HG03103 (cell line): ENCODE data around the gene IFIT1B.
"Not testable (repeated sequence)": the region's sequence is repeated elsewhere in the genome, so short reads cannot be mapped to it uniquely, and the experiment has no call there.

Source experiments
- ATAC-seq: cut with Tn5 transposase; IDR thresholded peaks from one replicate; pipeline ENCODE4 v1.9.1; 2021; ENCODE audit warnings: low read depth; ENCODE audit not compliant: unreplicated experiment

Gene IFIT1B

DNA sequence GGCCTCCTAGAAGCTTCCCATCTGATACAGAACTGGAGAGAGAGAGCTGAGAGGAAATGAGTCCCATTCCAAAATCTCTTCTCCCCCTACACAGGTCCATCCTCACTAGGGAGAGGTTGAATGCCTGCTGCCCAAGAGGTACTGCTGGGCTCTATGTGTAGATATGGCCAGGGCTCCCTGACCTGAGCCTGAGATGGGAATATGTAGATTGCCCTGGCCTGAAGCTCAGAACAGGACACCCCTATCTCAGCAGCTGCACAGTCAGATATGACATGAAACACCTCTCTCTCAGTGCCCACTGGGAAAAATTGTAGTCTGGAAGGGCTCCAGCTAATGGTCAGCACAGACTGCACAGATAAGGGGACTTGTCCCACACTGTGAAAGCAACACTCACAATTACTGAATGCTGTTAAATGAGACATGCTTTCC is 3.1 kb upstream of the IFIT1B start:
- no peak for ATAC-seq

GRCh38 chr10:89379103-89379502 is 1.2 kb downstream of the IFIT1B start:
- ATAC-seq = no peak

- no peak for ATAC-seq
These were observed 4.9 kb downstream of the IFIT1B start for GRCh38 chr10:89382757-89383156.

- ATAC-seq = no peak
These were observed 6.9 kb downstream of the IFIT1B start for GRCh38 chr10:89384474-89385340.

GRCh38 chr10:89388806-89389205 is 10.9 kb downstream of the IFIT1B start:
- no peak for ATAC-seq

DNA sequence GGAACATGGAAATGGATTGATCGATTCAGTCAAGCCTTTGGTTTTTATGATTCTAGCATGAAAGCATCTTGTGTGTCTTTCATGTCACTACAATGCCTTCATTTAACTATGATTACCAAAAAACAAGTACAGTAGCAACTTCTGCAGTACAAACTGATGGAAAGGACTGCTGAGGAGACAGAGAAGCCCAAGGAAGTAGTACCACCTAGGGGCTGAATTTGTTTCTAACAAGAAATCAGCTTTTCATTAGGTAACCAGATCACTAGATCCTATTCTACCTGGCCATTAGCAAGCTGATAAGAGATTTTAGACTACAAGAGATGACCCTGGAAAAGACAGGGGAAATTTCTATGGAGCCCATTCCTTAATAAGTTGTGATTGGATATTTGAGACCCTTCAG is 11.4 kb downstream of the IFIT1B start:
- ATAC-seq = no peak

DNA sequence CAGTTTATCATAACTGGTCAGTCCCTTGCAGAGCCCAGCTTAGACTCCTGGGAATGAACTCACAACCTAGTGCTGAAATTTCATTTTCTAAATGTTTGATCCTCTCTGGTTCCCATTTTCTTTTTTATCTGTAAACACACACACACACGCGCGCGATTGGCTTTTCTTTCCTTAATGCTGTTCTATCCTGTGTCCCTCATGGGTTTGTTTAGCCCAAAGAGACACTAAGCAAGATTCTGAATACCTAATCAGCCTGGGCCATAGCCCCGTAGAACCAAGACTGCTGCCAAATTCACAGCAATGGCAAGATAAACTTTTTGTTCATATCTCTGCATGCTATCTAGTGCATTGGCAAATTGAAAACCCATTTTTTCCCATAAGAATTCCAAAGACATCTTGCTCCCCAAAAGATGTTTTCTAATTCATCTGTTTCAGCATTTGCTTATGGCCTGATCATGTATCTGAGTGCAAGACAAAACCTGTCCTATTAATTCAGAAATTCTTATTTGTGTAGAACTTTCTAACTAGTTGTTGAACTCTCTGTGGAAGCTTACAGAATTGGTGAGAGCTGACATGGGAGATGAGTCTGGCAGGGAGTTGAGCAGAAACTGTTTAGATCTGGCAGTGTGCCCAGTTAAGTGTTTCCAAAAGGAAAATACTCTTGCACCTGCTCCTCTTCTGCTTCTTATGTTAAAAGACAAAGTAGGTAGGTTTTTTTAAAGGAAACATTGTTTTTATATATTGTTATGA is 12.8 kb downstream of the IFIT1B start:
- ATAC-seq = no peak

DNA sequence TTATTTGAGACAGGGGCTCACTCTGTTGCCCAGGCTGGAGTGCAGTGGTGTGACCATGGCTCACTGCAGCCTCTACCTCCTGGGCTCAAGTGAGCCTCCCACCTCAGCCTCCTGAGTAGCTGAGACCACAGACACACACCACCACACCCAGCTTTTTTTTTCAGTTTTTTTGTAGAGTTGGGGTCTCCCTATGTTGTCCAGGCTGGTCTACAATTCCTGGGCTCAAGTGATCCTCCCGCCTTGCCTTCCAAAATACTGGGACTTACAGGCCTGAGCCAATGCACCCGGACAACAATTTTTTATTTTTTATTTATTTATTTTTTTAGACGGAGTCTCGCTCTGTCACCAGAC is 13.3 kb downstream of the IFIT1B start:
- ATAC-seq = not testable (repeated sequence)

GRCh38 chr10:89391907-89392756 is 14.3 kb downstream of the IFIT1B start, which contains the start of gene IFIT1:
TSS of gene IFIT1 (plus strand) at chr10:89392623. CDS start at chr10:89392713, 90 bp downstream.
- no peak for ATAC-seq

DNA sequence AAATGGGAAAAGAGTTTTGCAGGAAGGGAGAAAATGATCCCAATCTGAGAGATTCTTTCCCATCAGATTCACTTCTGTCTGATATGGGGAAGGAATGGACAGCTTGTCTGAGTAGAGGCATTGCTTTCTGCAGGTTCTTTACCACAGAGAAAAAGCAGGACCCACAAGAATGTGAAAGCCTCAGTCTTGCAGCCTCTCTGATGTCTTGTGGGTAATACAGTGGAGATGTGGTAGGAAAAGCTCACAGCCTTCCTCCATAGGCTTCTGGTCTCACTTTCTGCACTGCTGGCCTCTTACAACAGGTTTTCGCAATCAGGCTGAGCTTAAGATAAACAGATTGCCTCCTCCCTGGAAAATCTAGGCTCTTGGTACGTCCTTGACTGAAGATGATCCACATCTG is 15.1 kb downstream of the IFIT1B start:
- no peak for ATAC-seq

- ATAC-seq = no peak
These were observed 16.0 kb downstream of the IFIT1B start for GRCh38 chr10:89393898-89394297.

GRCh38 chr10:89395141-89395540 is 17.3 kb downstream of the IFIT1B start:
- ATAC-seq = no peak

DNA sequence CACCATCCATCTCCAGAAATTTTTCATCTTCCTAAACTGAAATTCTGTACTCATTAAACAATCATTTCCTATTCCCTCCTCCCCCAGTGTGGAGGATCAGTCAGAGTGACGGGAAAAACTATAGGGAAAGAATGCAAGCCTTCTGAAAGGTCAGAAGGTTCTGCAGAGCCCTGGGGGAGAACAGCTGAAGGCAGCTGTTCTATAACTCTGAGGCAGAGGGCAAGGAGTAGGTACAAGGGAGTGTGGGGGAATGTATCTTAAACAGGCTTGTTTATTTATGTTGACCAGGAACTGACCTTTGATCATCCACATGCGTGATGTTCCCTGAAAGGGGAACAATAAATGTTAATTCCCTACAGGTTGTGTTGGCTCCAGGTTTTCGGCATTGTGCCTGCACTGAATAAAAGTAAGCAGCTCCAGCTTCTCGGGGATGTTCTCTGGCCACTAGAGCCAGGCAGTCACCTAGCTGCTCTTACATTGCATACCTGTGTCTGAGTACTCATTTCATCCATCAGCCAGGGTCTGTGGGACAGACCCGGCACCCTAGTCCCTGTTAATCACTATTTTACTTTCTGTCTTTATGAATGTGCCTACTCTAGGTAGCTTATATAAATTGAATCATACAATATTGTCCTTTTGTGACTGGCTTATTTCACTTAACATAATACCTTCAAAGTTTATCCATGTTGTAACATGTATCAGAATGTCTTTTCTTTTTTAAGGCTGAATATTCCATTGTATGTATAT is 20.3 kb downstream of the IFIT1B start:
- no peak for ATAC-seq

DNA sequence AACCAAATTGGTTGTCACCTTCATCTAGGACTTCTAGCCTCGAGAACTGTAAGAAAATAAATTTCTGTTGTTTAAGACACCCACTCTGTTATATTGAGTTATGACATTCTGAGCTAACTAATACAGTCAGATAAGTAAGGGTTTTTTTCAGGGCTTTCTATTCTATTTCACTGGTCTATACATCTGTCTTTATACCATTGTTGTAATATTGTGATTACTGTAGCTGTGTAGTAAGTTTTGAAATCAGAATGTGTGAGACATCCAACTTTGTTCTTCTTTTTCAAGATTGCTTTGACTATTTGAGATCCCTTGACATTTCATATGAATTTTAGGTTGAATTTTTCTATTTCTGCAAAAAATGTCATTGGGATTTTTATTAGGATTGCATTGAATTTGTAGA is 22.1 kb downstream of the IFIT1B start:
- ATAC-seq = no peak

GRCh38 chr10:89403043-89403442 is 25.2 kb downstream of the IFIT1B start:
- no peak for ATAC-seq

- ATAC-seq = no peak
These were observed 26.5 kb downstream of the IFIT1B start for GRCh38 chr10:89404104-89405047.

GRCh38 chr10:89406178-89406577 is 28.3 kb downstream of the IFIT1B start:
- not testable (repeated sequence) for ATAC-seq

GRCh38 chr10:89407792-89408191 is 29.9 kb downstream of the IFIT1B start:
- not testable (repeated sequence) for ATAC-seq

DNA sequence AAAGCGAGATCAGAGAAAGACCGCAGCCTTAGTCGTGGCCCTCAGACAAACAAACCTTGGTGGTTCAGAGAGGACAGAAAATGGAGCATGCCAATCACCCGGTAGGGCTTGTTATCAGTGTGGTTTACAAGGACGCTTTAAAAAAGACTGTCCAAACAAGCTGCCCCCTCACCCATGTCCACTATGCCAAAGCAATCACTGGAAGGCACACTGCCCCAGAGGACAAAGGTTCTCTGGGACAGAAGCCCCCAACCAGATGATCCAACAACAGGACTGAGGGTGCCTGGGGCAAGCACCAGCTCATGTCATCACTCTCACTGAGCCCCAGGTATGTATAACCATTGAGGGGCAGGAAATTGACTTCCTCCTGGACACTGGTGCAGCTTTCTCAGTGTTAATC is 31.4 kb downstream of the IFIT1B start:
- not testable (repeated sequence) for ATAC-seq
